ENCODE measurements around the gene SPECC1L. TPM values are rescaled to one million over a fixed set of nuclear protein-coding genes. Genes with fewer than 3 reads are reported as not detected.

The SPECC1L gene
- total and polyA plus RNA-seq, 2 of the 8 experiments (the other 6 are each of a cell fraction or from before 2014, with no cell fraction given): 15.7 to 61.6 TPM

- no peak for DNase-seq (ENCODE audit: low read depth in 1 of 2, low spot score in 2 of 2)
- H3K14ac ChIP-seq (ENCODE audit: insufficient read length): no peak overlapping the region
- no peak overlapping the region for H4K5ac ChIP-seq (ENCODE audit: insufficient read length, low read depth, low read length)
- no peaks in the 10 kb centered on the region for H3K23me2 ChIP-seq (ENCODE audit: low read depth, low read length)
- no peak overlapping the region for H3K27ac ChIP-seq (ENCODE audit: low read depth, low read length)
- no peak overlapping the region for H3K9ac ChIP-seq (replicated peaks in 1 of 4; ENCODE audit: extremely low read depth in 1 of 4, low read depth in 3 of 4, low read length in 3 of 4)
- H3K4me1 ChIP-seq (replicated peaks in 1 of 4; ENCODE audit: control insufficient read depth in 3 of 4, insufficient read depth in 4 of 4, low read length in 3 of 4): no peaks in the 10 kb centered on the region
- H4K20me1 ChIP-seq (replicated peaks in 1 of 2; ENCODE audit: control insufficient read depth in 1 of 2, insufficient read depth in 2 of 2, low read length in 2 of 2): peaks cover 0 to 1% of the 10 kb centered on the region in 2 experiments
- WGBS, 2 experiments (ENCODE audit: extremely low coverage in 1 of 2, insufficient coverage in 1 of 2, insufficient read length in 1 of 2, insufficient replicate concordance in 2 of 2, low coverage in 1 of 2, low lambda C conversion rate in 2 of 2, missing lambda C conversion rate in 1 of 2): 81% methylated on average over 3 of the region's 3 CpGs; no CpG with 5 or more reads in 1 of the 2 experiments
- no peak overlapping the region for H3K4me3 ChIP-seq (ENCODE audit: extremely low read depth in 1 of 4, insufficient read depth in 2 of 4, low read depth in 3 of 4, low read length in 4 of 4)
- no peak overlapping the region for H2BK12ac ChIP-seq (ENCODE audit: low read depth, low read length)
- POLR2A ChIA-PET (ENCODE audit: partially characterized antibody): no interaction called here
- peaks cover 5 to 37% (median 27%) of the 10 kb centered on the region in 4 experiments for H3K36me3 ChIP-seq (ENCODE audit: control insufficient read depth in 2 of 4, insufficient read depth in 4 of 4, low read length in 3 of 4)
- H3K4me2 ChIP-seq (ENCODE audit: insufficient read depth in 1 of 2, low read depth in 2 of 2, low read length in 2 of 2): no peak overlapping the region
- no peak for FAIRE-seq
- H2BK15ac ChIP-seq (ENCODE audit: low read length): no peak overlapping the region
- H4K91ac ChIP-seq (replicated peaks; ENCODE audit: insufficient read length, low read length): no peak overlapping the region
- no peak overlapping the region for H3K23ac ChIP-seq (ENCODE audit: insufficient read length)
- peaks cover 4% of the 10 kb centered on the region; the same call in 1 of the 2 replicates for H3K79me1 ChIP-seq (ENCODE audit: low read depth, low read length)
- no peak overlapping the region for H3K4ac ChIP-seq (replicated peaks; ENCODE audit: insufficient read length, low read depth, low read length)
- H3K18ac ChIP-seq (ENCODE audit: extremely low read depth, low read length): no peak overlapping the region
- H3K56ac ChIP-seq (replicated peaks; ENCODE audit: insufficient read length, low read depth, low read length): no peak overlapping the region
- peaks cover 0 to 51% of the 10 kb centered on the region in 2 experiments; a peak in 3 of 4 replicates for H3K79me2 ChIP-seq (ENCODE audit: control insufficient read depth in 1 of 2, insufficient read depth in 2 of 2, low read length in 2 of 2)
- peaks cover 0 to 8% of the 10 kb centered on the region in 2 experiments; a peak in 1 of 4 replicates for H3K9me3 ChIP-seq (ENCODE audit: insufficient read depth in 2 of 2, low read depth in 1 of 2, low read length in 1 of 2)
- CTCF ChIA-PET (ENCODE audit: partially characterized antibody): no interaction called here
- H4K8ac ChIP-seq (ENCODE audit: extremely low read depth, insufficient read depth, low read length): no peak overlapping the region
- H2BK120ac ChIP-seq (replicated peaks; ENCODE audit: low read depth, low read length): no peak overlapping the region
- H2BK5ac ChIP-seq (ENCODE audit: low read depth, low read length): no peak overlapping the region
- H2AFZ ChIP-seq (ENCODE audit: low read length): no peak overlapping the region
- H3K27me3 ChIP-seq (replicated peaks in 1 of 4; ENCODE audit: control insufficient read depth in 3 of 4, extremely low read depth in 1 of 4, insufficient read depth in 3 of 4, low read length in 3 of 4): no peaks in the 10 kb centered on the region
- no peak overlapping the region for H2BK20ac ChIP-seq (ENCODE audit: low read length)
- no peak overlapping the region for H2AK5ac ChIP-seq (ENCODE audit: low read depth, low read length)
- TF ChIP-seq TBP (IDR thresholded peaks at IDR 0.05; ENCODE audit: low read depth, low read length) (no peak), GTF2F1 (IDR thresholded peaks at IDR 0.05; ENCODE audit: borderline replicate concordance, low read depth, low read length) (no peak), BCL11A (IDR thresholded peaks at IDR 0.05; ENCODE audit: low read depth in 2 of 2, low read length in 2 of 2) (no peak), RFX5 (IDR thresholded peaks at IDR 0.05; ENCODE audit: borderline replicate concordance, low read depth, low read length) (no peak), HDAC2 (IDR thresholded peaks at IDR 0.05; ENCODE audit: borderline replicate concordance in 1 of 2, low read depth in 2 of 2, low read length in 2 of 2) (no peak), SUZ12 (IDR thresholded peaks at IDR 0.05; ENCODE audit: low read length) (no peak), SIRT6 (IDR thresholded peaks at IDR 0.05; ENCODE audit: low read length) (no peak), TEAD4 (IDR thresholded peaks at IDR 0.05; ENCODE audit: low read depth, low read length) (no peak), MAX (IDR thresholded peaks at IDR 0.05) (no peak), PHF8 (conservative IDR thresholded peaks at IDR 0.05; ENCODE audit: low read depth, low read length) (no peak), ATF2 (IDR thresholded peaks at IDR 0.05; ENCODE audit: low read length) (no peak)
These were observed 34.6 kb downstream of the SPECC1L start for GRCh38 chr22:24305260-24305692.
